Ishikawa (cell line): ENCODE measurements around the gene CDH24.

Source experiments
- EP300 ChIP-seq: IDR thresholded peaks from 2 replicates; pipeline ENCODE4 v1.6.1; 2012; ENCODE audit warnings: borderline replicate concordance
- TAF1 ChIP-seq: IDR thresholded peaks from 2 replicates; pipeline ENCODE4 v1.6.1; 2012; ENCODE audit warnings: low read depth, mild to moderate bottlenecking
- TF ChIP-seq, protein P1 (sequence below): IDR thresholded peaks from 2 replicates; pipeline ENCODE4 v1.6.1; 2012
- TF ChIP-seq, protein P2 (sequence below): IDR thresholded peaks from 2 replicates; pipeline ENCODE4 v1.6.1; 2012

DNA sequence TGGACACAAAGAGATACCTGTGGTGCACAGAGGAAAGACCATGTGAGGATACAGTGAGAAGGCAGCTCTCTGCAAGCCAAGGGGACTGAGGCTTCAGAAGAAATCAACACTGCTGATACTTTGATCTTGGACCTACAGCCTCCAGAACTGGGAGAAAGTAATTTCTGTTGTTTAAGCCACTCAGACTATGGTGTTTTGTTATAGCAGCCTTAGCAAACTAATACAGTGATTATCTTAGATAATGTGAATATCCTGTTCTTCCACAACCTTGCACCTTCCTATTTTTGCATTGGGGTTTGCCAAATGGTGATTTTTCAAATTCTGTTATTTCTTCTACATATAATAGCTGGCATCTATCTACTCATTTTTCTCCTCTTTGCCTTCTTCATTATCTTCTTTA lies 39.2 kb downstream of the CDH24 start:
- TF ChIP-seq, protein P1, sequence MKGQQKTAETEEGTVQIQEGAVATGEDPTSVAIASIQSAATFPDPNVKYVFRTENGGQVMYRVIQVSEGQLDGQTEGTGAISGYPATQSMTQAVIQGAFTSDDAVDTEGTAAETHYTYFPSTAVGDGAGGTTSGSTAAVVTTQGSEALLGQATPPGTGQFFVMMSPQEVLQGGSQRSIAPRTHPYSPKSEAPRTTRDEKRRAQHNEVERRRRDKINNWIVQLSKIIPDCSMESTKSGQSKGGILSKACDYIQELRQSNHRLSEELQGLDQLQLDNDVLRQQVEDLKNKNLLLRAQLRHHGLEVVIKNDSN, result no peak
- TF ChIP-seq TAF1, result no peak
- no peak for TF ChIP-seq EP300
- TF ChIP-seq, protein P2, sequence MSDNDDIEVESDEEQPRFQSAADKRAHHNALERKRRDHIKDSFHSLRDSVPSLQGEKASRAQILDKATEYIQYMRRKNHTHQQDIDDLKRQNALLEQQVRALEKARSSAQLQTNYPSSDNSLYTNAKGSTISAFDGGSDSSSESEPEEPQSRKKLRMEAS, result no peak
